Nephron (organoid): Measurements from ENCODE around the gene NME3.

ENCODE experiments used
- H3K27ac Mint-ChIP-seq, 3 experiments: 2 replicates each; pipeline ENCODE4 v1.8.0; 2020; ENCODE audit warnings: mixed read lengths in 3 of 3, mild to moderate bottlenecking in 2 of 3, moderate library complexity in 1 of 3
- H3K27me3 Mint-ChIP-seq: 2 replicates; pipeline ENCODE4 v1.8.0; 2021; ENCODE audit warnings: low read depth, mild to moderate bottlenecking, moderate library complexity, mixed read lengths
- H3K36me3 Mint-ChIP-seq: 2 replicates; pipeline ENCODE4 v1.8.0; 2020; ENCODE audit warnings: low read depth, mixed read lengths
- H3K4me1 Mint-ChIP-seq: 2 replicates; pipeline ENCODE4 v1.8.0; 2020; ENCODE audit warnings: mixed read lengths
- H3K4me3 Mint-ChIP-seq, 3 experiments: 2 replicates each; pipeline ENCODE4 v1.8.0; 2020; ENCODE audit warnings: mild to moderate bottlenecking in 3 of 3, mixed read lengths in 3 of 3, moderate library complexity in 2 of 3
- H3K9me3 Mint-ChIP-seq: 2 replicates; pipeline ENCODE4 v1.8.0; 2020; ENCODE audit warnings: mixed read lengths
- CTCF ChIP-seq, 3 experiments: fragments of 200-600 bp; sonication (generic); IDR thresholded peaks; one replicate each; pipeline ENCODE4 v1.5.0; 2021; ENCODE audit warnings: antibody characterized with exemption in 3 of 3; ENCODE audit not compliant: unreplicated experiment in 3 of 3

NME3 gene

GRCh38 chr16:1747934-1748333 lies 23.4 kb downstream of the NME3 start:
- Mint-ChIP-seq H3K4me1 (no peaks in the 10 kb centered on the region), H3K4me3 (no peak overlapping the region), H3K9me3 (no peaks in the 10 kb centered on the region), H3K27me3 (no peaks in the 10 kb centered on the region), H3K27ac (no peak overlapping the region), H3K36me3 (peaks cover 22% of the 10 kb centered on the region)
- TF ChIP-seq CTCF (IDR thresholded peaks at IDR 0.05; ENCODE audit: unreplicated experiment in 3 of 3): no peak

DNA sequence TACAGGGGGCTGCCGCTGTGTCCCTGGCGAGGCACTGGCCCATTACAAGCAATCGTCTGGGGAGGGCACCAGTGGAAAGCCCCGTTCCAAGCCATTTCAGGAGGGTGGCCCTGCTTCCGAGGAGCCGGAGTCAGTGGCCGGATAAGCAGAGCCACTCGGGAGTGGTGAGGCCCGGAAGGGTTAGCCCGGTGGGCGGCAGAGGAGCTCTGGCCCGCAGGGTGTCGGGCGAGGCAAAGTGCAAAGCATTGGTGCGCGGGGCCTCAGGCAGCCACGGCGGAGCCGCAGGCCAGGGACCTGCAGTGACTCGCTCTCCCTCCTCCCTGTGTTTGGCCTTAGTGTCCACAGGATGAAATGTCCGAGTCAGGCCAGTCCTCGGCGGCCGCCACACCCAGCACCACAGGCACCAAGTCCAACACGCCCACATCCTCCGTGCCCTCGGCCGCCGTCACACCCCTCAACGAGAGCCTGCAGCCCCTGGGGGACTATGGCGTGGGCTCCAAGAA lies 24.6 kb downstream of the NME3 start:
- no peak for TF ChIP-seq CTCF (IDR thresholded peaks at IDR 0.05; ENCODE audit: unreplicated experiment in 3 of 3)
- no peaks in the 10 kb centered on the region for H3K9me3 Mint-ChIP-seq
- no peaks in the 10 kb centered on the region for H3K27me3 Mint-ChIP-seq
- H3K36me3 Mint-ChIP-seq: peaks cover 14% of the 10 kb centered on the region
- no peak overlapping the region for H3K4me3 Mint-ChIP-seq
- H3K27ac Mint-ChIP-seq: no peak overlapping the region
- no peaks in the 10 kb centered on the region for H3K4me1 Mint-ChIP-seq

DNA sequence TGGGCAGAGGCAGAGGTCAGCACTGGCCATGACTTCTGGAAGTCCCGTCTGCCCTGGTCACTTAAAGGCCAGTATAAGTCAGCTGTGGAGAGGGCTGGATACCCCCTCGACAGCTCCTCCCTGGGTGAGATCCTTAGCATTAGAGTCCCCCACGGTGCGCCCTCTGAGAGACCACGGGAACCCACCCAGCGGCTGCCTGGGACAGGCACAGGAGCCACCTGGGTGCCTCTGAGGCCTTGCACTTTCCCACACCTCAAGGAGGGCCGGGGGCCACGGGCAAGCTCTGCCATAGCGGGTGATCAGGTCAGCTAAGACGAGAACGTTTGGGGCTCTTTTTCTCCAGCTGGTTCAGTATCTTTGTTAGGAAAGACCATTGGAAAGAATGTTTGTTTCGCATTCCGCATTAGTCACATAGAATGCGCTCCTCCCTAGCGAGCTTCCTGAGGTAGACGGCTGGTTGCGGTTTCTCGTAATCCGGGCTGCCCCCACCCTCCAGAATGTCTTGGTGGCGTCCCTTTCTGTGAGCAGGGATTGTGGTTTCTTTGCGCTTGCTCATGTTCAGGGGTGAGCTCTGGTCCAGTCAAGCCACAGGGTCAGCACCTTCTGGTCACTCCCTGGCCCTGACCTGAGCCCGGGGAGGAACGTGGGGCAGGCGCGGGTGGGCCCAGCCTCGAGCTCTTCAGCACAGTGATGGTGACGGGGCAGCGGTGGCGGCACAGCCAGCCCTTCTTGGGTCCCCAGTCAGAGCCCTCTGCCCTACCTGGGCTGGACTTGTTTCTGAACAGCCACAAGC lies 25.2 kb downstream of the NME3 start:
- H3K4me1 Mint-ChIP-seq: no peaks in the 10 kb centered on the region
- H3K4me3 Mint-ChIP-seq: no peak overlapping the region
- H3K36me3 Mint-ChIP-seq: peaks cover 8% of the 10 kb centered on the region
- H3K27me3 Mint-ChIP-seq: no peaks in the 10 kb centered on the region
- TF ChIP-seq CTCF (IDR thresholded peaks at IDR 0.05; ENCODE audit: unreplicated experiment in 3 of 3): no peak
- H3K9me3 Mint-ChIP-seq: no peaks in the 10 kb centered on the region
- H3K27ac Mint-ChIP-seq: peak overlapping the region in 2 of 3 experiments; percentile 41 to 42

GRCh38 chr16:1745181-1745899 lies 26.0 kb downstream of the NME3 start:
- H3K27me3 Mint-ChIP-seq: no peaks in the 10 kb centered on the region
- no peaks in the 10 kb centered on the region for H3K4me1 Mint-ChIP-seq
- no peaks in the 10 kb centered on the region for H3K9me3 Mint-ChIP-seq
- peak overlapping the region in 1 of 3 experiments; percentile 42 for H3K27ac Mint-ChIP-seq
- H3K4me3 Mint-ChIP-seq: no peak overlapping the region
- H3K36me3 Mint-ChIP-seq: peaks cover 8% of the 10 kb centered on the region
- no peak for TF ChIP-seq CTCF (IDR thresholded peaks at IDR 0.05; ENCODE audit: unreplicated experiment in 3 of 3)

DNA sequence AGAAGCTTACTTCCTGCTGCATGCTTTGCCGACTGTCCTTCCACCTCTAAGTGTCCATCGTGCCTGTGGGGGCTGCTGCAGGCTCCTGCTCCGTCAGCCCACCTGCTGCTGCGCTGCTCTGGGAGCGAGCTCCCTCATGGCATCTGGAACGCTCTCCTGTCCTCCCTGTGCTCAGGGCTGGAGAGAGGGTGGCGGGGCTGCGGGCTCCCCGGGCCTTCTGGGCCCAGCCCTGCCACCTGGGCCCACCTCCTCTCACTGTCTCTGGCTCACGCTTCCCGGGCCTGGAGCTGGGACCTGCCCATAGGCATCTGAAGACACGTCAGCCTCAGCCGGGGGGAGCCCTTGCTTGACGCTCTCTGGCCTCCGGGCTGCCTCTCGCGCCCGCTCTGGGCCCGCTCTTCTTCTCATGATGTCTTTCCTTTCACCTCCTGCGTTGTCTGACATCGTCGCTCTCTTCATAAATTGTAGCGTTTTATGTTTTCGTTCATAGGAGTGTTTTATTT lies 27.0 kb downstream of the NME3 start:
- Mint-ChIP-seq H3K36me3 (peaks cover 8% of the 10 kb centered on the region), H3K9me3 (no peaks in the 10 kb centered on the region), H3K27ac (no peak overlapping the region), H3K27me3 (no peaks in the 10 kb centered on the region), H3K4me3 (no peak overlapping the region), H3K4me1 (no peaks in the 10 kb centered on the region)
- no peak for TF ChIP-seq CTCF (IDR thresholded peaks at IDR 0.05; ENCODE audit: unreplicated experiment in 3 of 3)
